Lower leg skin (tissue), 4 donors: ENCODE results near the gene TAF12. TPM values are rescaled to one million over a fixed set of nuclear protein-coding genes. Genes with fewer than 3 reads are reported as not detected.
"Not testable (repeated sequence)": the region's sequence is repeated elsewhere in the genome, so short reads cannot be mapped to it uniquely, and the experiment has no call there.

Experiments
- DNase-seq, 2 donors: peaks; one replicate each; pipeline ENCODE4 v3.0.0-alpha.2; 2019; ENCODE audit warnings: low spot score in 2 of 2
- H3K4me3 ChIP-seq: fragments of 200-600 bp; sonication (generic); 2 replicates; pipeline ENCODE4 v1.5.1; 2017; ENCODE audit warnings: mild to moderate bottlenecking, low read depth; ENCODE audit not compliant: poor library complexity, severe bottlenecking
- CTCF ChIP-seq, 3 donors: fragments of 450-650 bp; IDR thresholded peaks; one replicate each; pipeline ENCODE4 v1.5.1; 2016; ENCODE audit warnings: antibody characterized with exemption in 3 of 3, mild to moderate bottlenecking in 3 of 3, moderate library complexity in 2 of 3
- POLR2A ChIP-seq, 2 donors: fragments of 450-650 bp; IDR thresholded peaks; one replicate each; pipeline ENCODE4 v1.6.1; 2016 to 2017; ENCODE audit warnings: antibody characterized with exemption in 2 of 2, mild to moderate bottlenecking in 1 of 2, moderate library complexity in 1 of 2
- WGBS, 2 donors: methylation state at CpG; one replicate each; pipeline ENCODE4 v1.1.5; 2018; 5-methylcytosine and 5-hydroxymethylcytosine counted together
- intact Hi-C: fragments of 100-400 bp; cut with DNase I; formaldehyde crosslinking; loops from one replicate; pipeline ENCODE4 v1.15.0; 2023; ENCODE audit warnings: low total_unique reads
- total RNA-seq, 4 donors: library from RNA; depleted of rRNA; stranded (reverse); fragments of >200 nt; gene quantifications; one replicate each; pipeline ENCODE4 v1.1.0, GENCODE V29; 2016

The TAF12 gene
- total RNA-seq, 4 donors from 2014 or later: 19.3 to 28.8 (median 24.0) TPM

GRCh38 chr1:28579401-28579800, 63.5 kb downstream of the TAF12 start:
- WGBS, 2 donors: 88 to 92% methylated on average over 1 of the region's 1 CpG
- no peak for DNase-seq
- no peak overlapping the region for H3K4me3 ChIP-seq
- intact Hi-C loops: no loop called here
- TF ChIP-seq CTCF (IDR thresholded peaks at IDR 0.05) (no peak), POLR2A (IDR thresholded peaks at IDR 0.05) (no peak)

GRCh38 chr1:28578696-28579218, 64.1 kb downstream of the TAF12 start:
- no peak for DNase-seq
- intact Hi-C loops: no loop called here
- H3K4me3 ChIP-seq: no peak overlapping the region
- TF ChIP-seq CTCF (IDR thresholded peaks at IDR 0.05) (no peak), POLR2A (IDR thresholded peaks at IDR 0.05) (no peak)
- 68 to 70% methylated on average over 6 of the region's 6 CpGs for WGBS, 2 donors

GRCh38 chr1:28577738-28578536, 64.9 kb downstream of the TAF12 start:
- no peak overlapping the region for H3K4me3 ChIP-seq
- no peak for DNase-seq
- TF ChIP-seq POLR2A (IDR thresholded peaks at IDR 0.05) (no peak), CTCF (IDR thresholded peaks at IDR 0.05) (no peak)
- 66 to 68% methylated on average over 6 of the region's 6 CpGs for WGBS, 2 donors
- intact Hi-C loops: no loop called here

- intact Hi-C loops: no loop called here
- 50 to 71% methylated on average over 1 of the region's 1 CpG for WGBS, 2 donors
- H3K4me3 ChIP-seq: no peak overlapping the region
- TF ChIP-seq CTCF (IDR thresholded peaks at IDR 0.05) (no peak), POLR2A (IDR thresholded peaks at IDR 0.05) (no peak)
- no peak for DNase-seq
Measured at GRCh38 chr1:28577052-28577678, 65.7 kb downstream of the TAF12 start.

- TF ChIP-seq CTCF (IDR thresholded peaks at IDR 0.05) (no peak), POLR2A (IDR thresholded peaks at IDR 0.05) (no peak)
- WGBS, 2 donors: 95 to 98% methylated on average over 11 of the region's 11 CpGs
- intact Hi-C loops: no loop called here
- no peak for DNase-seq
- H3K4me3 ChIP-seq: no peak overlapping the region
Measured at GRCh38 chr1:28573564-28573963, 69.3 kb downstream of the TAF12 start.

GRCh38 chr1:28572891-28573290, 70.0 kb downstream of the TAF12 start:
- intact Hi-C loops, DNase-seq, H3K4me3 ChIP-seq: not testable (repeated sequence)
- WGBS, 2 donors: 87 to 91% methylated on average over 12 of the region's 12 CpGs
